Activated T-cell treated with anti-CD3 and anti-CD28 coated beads, Interleukin-2, amount 50 U/mL, for 72 hours (primary cell): ENCODE measurements around the gene RUNX2. TPM values are rescaled to one million over a fixed set of nuclear protein-coding genes. Genes with fewer than 3 reads are reported as not detected.
A peak's percentile ranks its signal among the peaks of the same experiment; 100 is the strongest.

Experiments
- ATAC-seq, 2 donors: fragments of 150-1000 bp; cut with Tn5 transposase; replicated peaks in 1 of 2; 2 replicates each; pipeline ENCODE4 v1.10.0; 2021; ENCODE audit warnings: moderate library complexity in 2 of 2, mild to moderate bottlenecking in 1 of 2
- DNase-seq, 2 donors: peaks; one replicate each; pipeline ENCODE4 v3.0.0; 2021 to 2022; ENCODE audit warnings: mixed read lengths in 1 of 2
- H3K27ac Mint-ChIP-seq: one replicate; pipeline ENCODE4 v1.8.0; 2022; ENCODE audit warnings: mild to moderate bottlenecking, moderate library complexity, mixed read lengths
- H3K27me3 Mint-ChIP-seq: one replicate; pipeline ENCODE4 v1.8.0; 2022; ENCODE audit warnings: low read depth, mixed read lengths
- H3K36me3 Mint-ChIP-seq, 2 donors: one replicate each; pipeline ENCODE4 v1.8.0; 2022; ENCODE audit warnings: mixed read lengths in 2 of 2, mild to moderate bottlenecking in 1 of 2; ENCODE audit not compliant: insufficient read depth in 2 of 2
- H3K4me1 Mint-ChIP-seq: one replicate; pipeline ENCODE4 v1.8.0; 2022; ENCODE audit warnings: low read depth, mixed read lengths
- H3K4me3 Mint-ChIP-seq, 2 donors: one replicate each; pipeline ENCODE4 v1.8.0; 2022; ENCODE audit warnings: mild to moderate bottlenecking in 2 of 2, mixed read lengths in 2 of 2, moderate library complexity in 2 of 2
- H3K9me3 Mint-ChIP-seq, 2 donors: one replicate each; pipeline ENCODE4 v1.8.0; 2022; ENCODE audit warnings: mixed read lengths in 2 of 2
- total RNA-seq, 2 donors: library from RNA; stranded (reverse); gene quantifications; one replicate each; pipeline ENCODE4 v1.2.3, GENCODE V29; 2022

RUNX2 gene
- total RNA-seq, 2 donors from 2014 or later = 39.3 to 61.1 TPM

- Mint-ChIP-seq H3K4me3 (no peak overlapping the region), H3K9me3 (no peaks in the 10 kb centered on the region), H3K27ac (no peak overlapping the region), H3K27me3 (peaks cover 6% of the 10 kb centered on the region), H3K36me3 (no peaks in the 10 kb centered on the region), H3K4me1 (peaks cover 16% of the 10 kb centered on the region)
- no peak for ATAC-seq
- DNase-seq = no peak
Measured at GRCh38 chr6:45637056-45637455, 308.9 kb downstream of the RUNX2 start.

- ATAC-seq = no peak
- H3K27me3 Mint-ChIP-seq = peaks cover 6% of the 10 kb centered on the region
Measured at GRCh38 chr6:45637611-45638257, 309.6 kb downstream of the RUNX2 start.

GRCh38 chr6:45640081-45640491 is 312.0 kb downstream of the RUNX2 start:
- H3K9me3 Mint-ChIP-seq = no peaks in the 10 kb centered on the region
- no peaks in the 10 kb centered on the region for H3K36me3 Mint-ChIP-seq
- no peak overlapping the region for H3K27ac Mint-ChIP-seq
- no peak for DNase-seq
- H3K4me3 Mint-ChIP-seq = no peak overlapping the region
- no peak for ATAC-seq
- H3K4me1 Mint-ChIP-seq = peaks cover 20% of the 10 kb centered on the region
- peaks cover 2% of the 10 kb centered on the region for H3K27me3 Mint-ChIP-seq

More at GRCh38 chr6:45637611-45638257, 309.6 kb downstream of the RUNX2 start:
- H3K27ac Mint-ChIP-seq = no peak overlapping the region
- no peaks in the 10 kb centered on the region for H3K36me3 Mint-ChIP-seq
- DNase-seq = no peak
- no peak overlapping the region for H3K4me3 Mint-ChIP-seq
- H3K4me1 Mint-ChIP-seq = peaks cover 16% of the 10 kb centered on the region
- H3K9me3 Mint-ChIP-seq = no peaks in the 10 kb centered on the region

GRCh38 chr6:45640811-45641210 is 312.7 kb downstream of the RUNX2 start:
- Mint-ChIP-seq H3K4me3 (no peak overlapping the region), H3K36me3 (no peaks in the 10 kb centered on the region), H3K27me3 (no peaks in the 10 kb centered on the region), H3K27ac (no peak overlapping the region), H3K9me3 (no peaks in the 10 kb centered on the region), H3K4me1 (peaks cover 27% of the 10 kb centered on the region)
- no peak for DNase-seq
- ATAC-seq = no peak

- no peaks in the 10 kb centered on the region for H3K9me3 Mint-ChIP-seq
- H3K4me3 Mint-ChIP-seq = no peak overlapping the region
- no peaks in the 10 kb centered on the region for H3K27me3 Mint-ChIP-seq
- ATAC-seq (no peak), DNase-seq (no peak)
- H3K36me3 Mint-ChIP-seq = no peaks in the 10 kb centered on the region
- H3K27ac Mint-ChIP-seq = no peak overlapping the region
- peaks cover 44% of the 10 kb centered on the region for H3K4me1 Mint-ChIP-seq
Measured at GRCh38 chr6:45642331-45643125, 314.4 kb downstream of the RUNX2 start.

- Mint-ChIP-seq H3K27me3 (no peaks in the 10 kb centered on the region), H3K9me3 (no peaks in the 10 kb centered on the region), H3K4me3 (no peak overlapping the region), H3K36me3 (no peaks in the 10 kb centered on the region), H3K4me1 (peaks cover 48% of the 10 kb centered on the region), H3K27ac (no peak overlapping the region)
- DNase-seq = no peak
- ATAC-seq = no peak
Measured at GRCh38 chr6:45643126-45643525, 315.0 kb downstream of the RUNX2 start.

GRCh38 chr6:45644720-45645119 is 316.6 kb downstream of the RUNX2 start:
- Mint-ChIP-seq H3K27ac (peak overlapping the region; percentile 72), H3K4me3 (no peak overlapping the region), H3K9me3 (no peaks in the 10 kb centered on the region), H3K4me1 (peaks cover 45% of the 10 kb centered on the region), H3K27me3 (no peaks in the 10 kb centered on the region), H3K36me3 (no peaks in the 10 kb centered on the region)
- DNase-seq (no peak), ATAC-seq (no peak)

- H3K27me3 Mint-ChIP-seq = no peaks in the 10 kb centered on the region
- ATAC-seq = peak; percentile 89 to 92
- DNase-seq = no peak
- no peaks in the 10 kb centered on the region for H3K9me3 Mint-ChIP-seq
- H3K4me1 Mint-ChIP-seq = peaks cover 41% of the 10 kb centered on the region
- H3K4me3 Mint-ChIP-seq = peak overlapping the region in 1 of 2 donors; percentile 66
- no peaks in the 10 kb centered on the region for H3K36me3 Mint-ChIP-seq
- H3K27ac Mint-ChIP-seq = peak overlapping the region; percentile 72
Measured at GRCh38 chr6:45645302-45645701, 317.2 kb downstream of the RUNX2 start.

GRCh38 chr6:45647341-45648261 is 319.5 kb downstream of the RUNX2 start:
- Mint-ChIP-seq H3K4me1 (peaks cover 41% of the 10 kb centered on the region), H3K36me3 (no peaks in the 10 kb centered on the region), H3K9me3 (no peaks in the 10 kb centered on the region), H3K27ac (peak overlapping the region; percentile 27), H3K4me3 (no peak overlapping the region), H3K27me3 (no peaks in the 10 kb centered on the region)
- DNase-seq (no peak), ATAC-seq (no peak)

- no peaks in the 10 kb centered on the region for H3K9me3 Mint-ChIP-seq
- peaks cover 42% of the 10 kb centered on the region for H3K4me1 Mint-ChIP-seq
- H3K36me3 Mint-ChIP-seq = no peaks in the 10 kb centered on the region
- H3K27ac Mint-ChIP-seq = no peak overlapping the region
- DNase-seq (no peak), ATAC-seq (no peak)
- H3K27me3 Mint-ChIP-seq = peaks cover 5% of the 10 kb centered on the region
- H3K4me3 Mint-ChIP-seq = no peak overlapping the region
Measured at GRCh38 chr6:45648262-45648620, 320.1 kb downstream of the RUNX2 start.

GRCh38 chr6:45650524-45651135 is 322.5 kb downstream of the RUNX2 start:
- H3K4me3 Mint-ChIP-seq = no peak overlapping the region
- no peak for ATAC-seq
- peaks cover 6% of the 10 kb centered on the region for H3K27me3 Mint-ChIP-seq
- H3K4me1 Mint-ChIP-seq = peaks cover 40% of the 10 kb centered on the region
- DNase-seq = no peak
- no peaks in the 10 kb centered on the region for H3K9me3 Mint-ChIP-seq
- H3K27ac Mint-ChIP-seq = no peak overlapping the region
- H3K36me3 Mint-ChIP-seq = no peaks in the 10 kb centered on the region

- Mint-ChIP-seq H3K27me3 (peaks cover 6% of the 10 kb centered on the region), H3K27ac (no peak overlapping the region)
Measured at GRCh38 chr6:45651301-45651700, 323.2 kb downstream of the RUNX2 start.

More at GRCh38 chr6:45651301-45651700, 323.2 kb downstream of the RUNX2 start:
- Mint-ChIP-seq H3K4me3 (no peak overlapping the region), H3K9me3 (no peaks in the 10 kb centered on the region), H3K4me1 (peaks cover 39% of the 10 kb centered on the region), H3K36me3 (no peaks in the 10 kb centered on the region)
- no peak for ATAC-seq
- DNase-seq = no peak
